NCI-H146 treated with DMSO at 0.1 percent for 48 hours (cell line): ENCODE results near the gene NDUFAF3.

Experiments
- DNase-seq: peaks from one replicate; lab custom pipeline; 2025; ENCODE audit not compliant: unreplicated experiment; lab: John Stamatoyannopoulos, UW

NDUFAF3 gene

DNA sequence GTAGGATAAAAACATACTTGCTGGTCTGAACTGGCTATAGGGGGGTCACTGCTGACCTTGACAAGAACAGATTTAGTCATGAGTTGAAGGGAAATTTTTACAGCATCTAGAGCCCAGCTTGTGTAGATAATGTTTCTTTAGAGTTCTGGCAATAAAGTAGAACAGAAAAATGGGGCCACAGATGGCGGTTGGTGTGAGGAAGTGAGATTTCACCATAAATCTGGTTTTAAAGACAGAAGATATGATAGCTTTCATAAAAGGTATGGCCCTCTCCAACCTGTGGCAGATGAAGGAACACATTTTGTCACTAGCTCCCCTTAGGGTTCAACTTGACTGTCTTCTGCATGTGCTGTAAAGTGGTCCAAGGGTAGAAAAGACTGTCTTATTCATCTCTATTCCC lies 31.6 kb downstream of the NDUFAF3 start:
- no peak for DNase-seq

DNA sequence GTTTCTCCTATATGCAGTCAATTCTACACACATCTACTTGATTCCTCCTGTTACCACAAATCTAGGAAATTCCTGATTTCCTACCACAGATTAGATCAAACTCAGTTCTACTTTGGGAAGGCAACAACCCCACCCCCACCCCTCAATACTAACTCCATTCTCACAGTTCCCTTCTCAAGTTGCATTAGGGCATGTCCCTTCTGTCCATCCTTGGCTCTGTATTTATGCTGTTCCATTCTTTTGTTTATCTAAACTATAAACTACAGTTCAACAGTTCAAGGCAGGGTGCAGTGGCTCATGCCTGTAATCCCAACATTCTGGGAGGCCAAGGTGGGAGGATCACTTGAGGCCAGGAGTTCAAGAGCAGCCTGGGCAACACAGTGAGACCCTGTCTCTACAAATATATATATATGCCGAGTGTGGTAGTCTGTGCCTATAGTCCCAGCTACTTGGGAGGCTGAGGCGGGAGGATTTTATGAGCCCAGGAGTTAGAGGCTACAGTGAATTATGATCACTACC lies 32.5 kb downstream of the NDUFAF3 start:
- DNase-seq = no peak

DNA sequence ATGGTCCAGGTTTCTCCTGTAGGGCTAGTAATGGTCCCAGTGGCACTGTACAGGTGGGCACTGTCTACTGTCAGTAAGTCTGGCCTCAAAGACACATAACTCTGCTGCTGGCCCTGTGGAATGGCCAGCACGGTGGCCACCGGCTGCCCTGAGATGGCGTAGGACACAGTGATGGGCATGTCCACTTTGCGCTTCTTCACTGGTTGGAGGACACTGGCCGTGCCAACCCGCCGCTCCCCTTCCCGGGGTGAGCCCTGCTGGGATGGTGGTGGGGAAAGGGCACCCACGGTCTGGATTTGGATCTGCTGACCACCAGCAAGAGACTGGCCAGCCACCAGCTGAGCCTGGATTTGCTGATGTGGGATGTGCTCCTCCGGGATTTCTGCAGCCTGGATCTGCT lies 35.3 kb downstream of the NDUFAF3 start:
- no peak for DNase-seq

DNA sequence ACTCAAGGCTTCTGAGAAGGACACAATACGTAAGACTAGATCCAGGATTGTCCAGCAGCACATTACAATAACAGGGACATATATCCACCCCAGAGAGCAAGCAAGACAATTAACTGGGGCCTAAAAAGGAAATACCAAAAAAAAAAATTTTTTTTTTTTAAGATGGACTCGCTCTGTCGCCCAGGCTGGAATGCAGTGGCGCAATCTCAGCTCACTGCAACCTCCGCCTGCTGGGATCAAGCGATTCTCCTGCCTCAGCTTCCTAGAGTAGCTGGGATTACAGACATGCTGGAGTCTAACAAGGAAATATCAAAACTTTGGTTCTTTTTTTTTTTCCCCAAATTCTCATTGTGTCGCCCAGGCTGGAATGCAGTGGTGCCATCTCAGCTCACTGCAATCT lies 36.1 kb downstream of the NDUFAF3 start:
- no peak for DNase-seq
